Nephron (organoid): ENCODE data around the gene SLC9A9.

Source experiments
- H3K27ac Mint-ChIP-seq, 3 experiments: 2 replicates each; pipeline ENCODE4 v1.8.0; 2020; ENCODE audit warnings: mixed read lengths in 3 of 3, mild to moderate bottlenecking in 2 of 3, moderate library complexity in 1 of 3
- H3K27me3 Mint-ChIP-seq: 2 replicates; pipeline ENCODE4 v1.8.0; 2021; ENCODE audit warnings: low read depth, mild to moderate bottlenecking, moderate library complexity, mixed read lengths
- H3K36me3 Mint-ChIP-seq: 2 replicates; pipeline ENCODE4 v1.8.0; 2020; ENCODE audit warnings: low read depth, mixed read lengths
- H3K4me1 Mint-ChIP-seq: 2 replicates; pipeline ENCODE4 v1.8.0; 2020; ENCODE audit warnings: mixed read lengths
- H3K4me3 Mint-ChIP-seq, 3 experiments: 2 replicates each; pipeline ENCODE4 v1.8.0; 2020; ENCODE audit warnings: mild to moderate bottlenecking in 3 of 3, mixed read lengths in 3 of 3, moderate library complexity in 2 of 3
- H3K9me3 Mint-ChIP-seq: 2 replicates; pipeline ENCODE4 v1.8.0; 2020; ENCODE audit warnings: mixed read lengths
- CTCF ChIP-seq, 3 experiments: fragments of 200-600 bp; sonication (generic); IDR thresholded peaks; one replicate each; pipeline ENCODE4 v1.5.0; 2021; ENCODE audit warnings: antibody characterized with exemption in 3 of 3; ENCODE audit not compliant: unreplicated experiment in 3 of 3

SLC9A9 gene

GRCh38 chr3:143865302-143865701 is 17.0 kb upstream of the SLC9A9 start:
- no peak for TF ChIP-seq CTCF (IDR thresholded peaks at IDR 0.05; ENCODE audit: unreplicated experiment in 3 of 3)
- Mint-ChIP-seq H3K4me1 (peaks cover 10% of the 10 kb centered on the region), H3K4me3 (no peak overlapping the region), H3K9me3 (peaks cover 13% of the 10 kb centered on the region), H3K36me3 (no peaks in the 10 kb centered on the region), H3K27me3 (no peaks in the 10 kb centered on the region), H3K27ac (no peak overlapping the region)

- Mint-ChIP-seq H3K27ac (no peak overlapping the region), H3K4me1 (no peaks in the 10 kb centered on the region), H3K27me3 (no peaks in the 10 kb centered on the region), H3K36me3 (no peaks in the 10 kb centered on the region), H3K4me3 (no peak overlapping the region), H3K9me3 (peaks cover 26% of the 10 kb centered on the region)
- TF ChIP-seq CTCF (IDR thresholded peaks at IDR 0.05; ENCODE audit: unreplicated experiment in 3 of 3) = no peak
Measured at GRCh38 chr3:143859465-143860203, 11.4 kb upstream of the SLC9A9 start.

GRCh38 chr3:143856252-143856970 is 8.1 kb upstream of the SLC9A9 start:
- H3K36me3 Mint-ChIP-seq = no peaks in the 10 kb centered on the region
- no peak overlapping the region for H3K4me3 Mint-ChIP-seq
- no peak overlapping the region for H3K27ac Mint-ChIP-seq
- TF ChIP-seq CTCF (IDR thresholded peaks at IDR 0.05; ENCODE audit: unreplicated experiment in 3 of 3) = no peak
- H3K4me1 Mint-ChIP-seq = no peaks in the 10 kb centered on the region
- no peaks in the 10 kb centered on the region for H3K27me3 Mint-ChIP-seq
- peaks cover 25% of the 10 kb centered on the region for H3K9me3 Mint-ChIP-seq

- H3K9me3 Mint-ChIP-seq = peaks cover 15% of the 10 kb centered on the region
- no peaks in the 10 kb centered on the region for H3K4me1 Mint-ChIP-seq
- no peak for TF ChIP-seq CTCF (IDR thresholded peaks at IDR 0.05; ENCODE audit: unreplicated experiment in 3 of 3)
- H3K4me3 Mint-ChIP-seq = no peak overlapping the region
- H3K27me3 Mint-ChIP-seq = no peaks in the 10 kb centered on the region
- H3K27ac Mint-ChIP-seq = no peak overlapping the region
- H3K36me3 Mint-ChIP-seq = no peaks in the 10 kb centered on the region
Measured at GRCh38 chr3:143855183-143855582, 6.9 kb upstream of the SLC9A9 start.

GRCh38 chr3:143851331-143852017 is 3.2 kb upstream of the SLC9A9 start:
- no peak for TF ChIP-seq CTCF (IDR thresholded peaks at IDR 0.05; ENCODE audit: unreplicated experiment in 3 of 3)
- H3K36me3 Mint-ChIP-seq = no peaks in the 10 kb centered on the region
- H3K4me3 Mint-ChIP-seq = no peak overlapping the region
- no peaks in the 10 kb centered on the region for H3K27me3 Mint-ChIP-seq
- H3K4me1 Mint-ChIP-seq = peaks cover 22% of the 10 kb centered on the region
- no peaks in the 10 kb centered on the region for H3K9me3 Mint-ChIP-seq
- no peak overlapping the region for H3K27ac Mint-ChIP-seq
